PC-3 (cell line): ENCODE results near the gene PFKFB3. TPM values are rescaled to one million over a fixed set of nuclear protein-coding genes. Genes with fewer than 3 reads are reported as not detected.

Experiments used
- ATAC-seq: fragments of 200-7000 bp; cut with Tn5 transposase; 2 replicates; pipeline ENCODE4 v1.9.1; 2020; ENCODE audit warnings: mild to moderate bottlenecking, moderate library complexity
- BruUV-seq: library from RNA; stranded (reverse); fragments of 400-500 nt; replicated peaks from 2 replicates; lab custom pipeline; 2021; lab: Mats Ljungman, UMichigan
- CTCF ChIA-PET: fragments of 300-600 bp; sonication (Branson Sonifier 250); formaldehyde crosslinking; loops from one replicate; lab custom pipeline; 2022; ENCODE audit warnings: antibody characterized with exemption; lab: Charles Lee
- POLR2A ChIA-PET: fragments of 300-600 bp; sonication (Branson Sonifier 250); formaldehyde crosslinking; loops from one replicate; lab custom pipeline; 2022; ENCODE audit warnings: antibody characterized with exemption; ENCODE audit not compliant: unreplicated experiment; lab: Charles Lee
- DNase-seq: peaks from one replicate; pipeline ENCODE4 v3.0.0-alpha.2; 2015
- H2AFZ ChIP-seq: fragments of 300-600 bp; sonication (generic); 2 replicates; pipeline ENCODE4 v1.6.0; 2016; ENCODE audit warnings: antibody characterized with exemption, low read length
- H3F3A ChIP-seq: fragments of 300-600 bp; sonication (generic); one replicate; pipeline ENCODE4 v1.6.0; 2017; ENCODE audit warnings: antibody characterized with exemption, low read length, control low read depth, mild to moderate bottlenecking; ENCODE audit not compliant: unreplicated experiment
- H3K27ac ChIP-seq: fragments of 300-600 bp; sonication (generic); 2 replicates; pipeline ENCODE4 v1.5.1; 2016; ENCODE audit warnings: mild to moderate bottlenecking, low read length
- H3K27me3 ChIP-seq: fragments of 300-600 bp; sonication (generic); 2 replicates; pipeline ENCODE4 v1.6.1; 2016; ENCODE audit warnings: low read length, mixed read lengths
- H3K36me3 ChIP-seq: fragments of 300-600 bp; sonication (generic); 2 replicates; pipeline ENCODE4 v1.6.1; 2016; ENCODE audit warnings: low read depth, mixed run types, low read length, mixed read lengths
- H3K4me1 ChIP-seq: fragments of 300-600 bp; sonication (generic); 2 replicates; pipeline ENCODE4 v1.5.1; 2016; ENCODE audit warnings: low read length; ENCODE audit not compliant: insufficient read depth
- H3K4me2 ChIP-seq: fragments of 300-600 bp; sonication (generic); 2 replicates; pipeline ENCODE4 v1.6.0; 2016; ENCODE audit warnings: low read length
- H3K4me3 ChIP-seq: fragments of 300-600 bp; sonication (generic); 2 replicates; pipeline ENCODE4 v1.5.1; 2016; ENCODE audit warnings: mild to moderate bottlenecking, low read length, mixed read lengths
- H3K79me2 ChIP-seq: fragments of 300-600 bp; sonication (generic); 2 replicates; pipeline ENCODE4 v1.6.1; 2017; ENCODE audit warnings: low read length, mixed read lengths
- H3K9ac ChIP-seq: fragments of 300-600 bp; sonication (generic); 2 replicates; pipeline ENCODE4 v1.6.0; 2016; ENCODE audit warnings: mild to moderate bottlenecking, low read length
- H3K9me2 ChIP-seq: fragments of 300-600 bp; sonication (generic); replicated peaks from 2 replicates; pipeline ENCODE4 v1.6.1; 2016; ENCODE audit warnings: mixed run types, low read length, mixed read lengths
- H3K9me3 ChIP-seq: fragments of 300-600 bp; sonication (generic); 2 replicates; pipeline ENCODE4 v1.6.1; 2016; ENCODE audit warnings: low read length, mixed read lengths
- H4K20me1 ChIP-seq: fragments of 300-600 bp; sonication (generic); 2 replicates; pipeline ENCODE4 v1.6.1; 2016; ENCODE audit warnings: low read length, mixed read lengths
- EZH2 ChIP-seq: fragments of 300-600 bp; sonication (generic); IDR thresholded peaks from one replicate; pipeline ENCODE4 v1.6.1; 2017; ENCODE audit warnings: antibody characterized with exemption, mild to moderate bottlenecking, low read length; ENCODE audit not compliant: unreplicated experiment
- EZH2phosphoT487 ChIP-seq: fragments of 300-600 bp; sonication (generic); IDR thresholded peaks from 2 replicates; pipeline ENCODE4 v1.6.1; 2018; ENCODE audit warnings: mild to moderate bottlenecking, antibody characterized with exemption, low read length, borderline replicate concordance
- intact Hi-C: fragments of 100-400 bp; cut with micrococcal nuclease; formaldehyde crosslinking; loops from 2 replicates; pipeline ENCODE4 v1.9.0; 2023
- total RNA-seq: library from RNA; depleted of rRNA; stranded (reverse); fragments of >200 nt; gene quantifications from 2 replicates; pipeline ENCODE4 v1.2.3, GENCODE V29; 2014
- TF ChIP-seq, protein P1 (sequence below): fragments of 300-600 bp; sonication (generic); conservative IDR thresholded peaks from 2 replicates; pipeline ENCODE4 v1.5.1; 2017; ENCODE audit warnings: antibody characterized with exemption, low read depth, mild to moderate bottlenecking, low read length

PFKFB3 gene
- total RNA-seq, 1 experiment from 2014 or later = 19.5 TPM

DNA sequence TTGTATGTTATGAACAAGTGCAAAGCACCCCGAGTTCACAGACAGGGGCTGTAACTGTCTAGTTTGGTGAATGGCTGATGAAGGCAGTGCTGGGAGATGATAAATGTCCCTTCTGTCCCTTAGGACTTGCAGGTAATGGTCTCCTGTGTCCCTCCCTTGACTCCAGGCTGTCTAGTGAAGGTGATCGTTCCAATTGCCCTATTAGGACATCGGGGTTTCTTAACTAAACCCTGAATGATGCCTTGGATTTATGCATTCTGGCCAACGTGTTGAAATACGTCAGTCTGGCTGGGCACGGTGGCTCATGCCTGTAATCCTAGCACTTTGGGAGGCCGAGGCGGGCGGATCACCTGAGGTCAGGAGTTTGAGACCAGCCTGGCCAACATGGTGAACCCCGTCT lies 69.4 kb downstream of the PFKFB3 start:
- H3F3A ChIP-seq = no peaks in the 10 kb centered on the region
- H3K9me2 ChIP-seq = no peaks in the 10 kb centered on the region
- H3K4me2 ChIP-seq = no peak overlapping the region
- H4K20me1 ChIP-seq = no peaks in the 10 kb centered on the region
- H3K27me3 ChIP-seq = no peaks in the 10 kb centered on the region
- H3K4me3 ChIP-seq = no peak overlapping the region
- no peaks in the 10 kb centered on the region for H3K79me2 ChIP-seq
- POLR2A ChIA-PET = no interaction called here
- no peak overlapping the region for H2AFZ ChIP-seq
- peaks cover 15% of the 10 kb centered on the region for H3K4me1 ChIP-seq
- H3K36me3 ChIP-seq = no peaks in the 10 kb centered on the region
- CTCF ChIA-PET = no interaction called here
- BruUV-seq = no TSS peak
- no peak overlapping the region for H3K9ac ChIP-seq
- TF ChIP-seq, protein P1, sequence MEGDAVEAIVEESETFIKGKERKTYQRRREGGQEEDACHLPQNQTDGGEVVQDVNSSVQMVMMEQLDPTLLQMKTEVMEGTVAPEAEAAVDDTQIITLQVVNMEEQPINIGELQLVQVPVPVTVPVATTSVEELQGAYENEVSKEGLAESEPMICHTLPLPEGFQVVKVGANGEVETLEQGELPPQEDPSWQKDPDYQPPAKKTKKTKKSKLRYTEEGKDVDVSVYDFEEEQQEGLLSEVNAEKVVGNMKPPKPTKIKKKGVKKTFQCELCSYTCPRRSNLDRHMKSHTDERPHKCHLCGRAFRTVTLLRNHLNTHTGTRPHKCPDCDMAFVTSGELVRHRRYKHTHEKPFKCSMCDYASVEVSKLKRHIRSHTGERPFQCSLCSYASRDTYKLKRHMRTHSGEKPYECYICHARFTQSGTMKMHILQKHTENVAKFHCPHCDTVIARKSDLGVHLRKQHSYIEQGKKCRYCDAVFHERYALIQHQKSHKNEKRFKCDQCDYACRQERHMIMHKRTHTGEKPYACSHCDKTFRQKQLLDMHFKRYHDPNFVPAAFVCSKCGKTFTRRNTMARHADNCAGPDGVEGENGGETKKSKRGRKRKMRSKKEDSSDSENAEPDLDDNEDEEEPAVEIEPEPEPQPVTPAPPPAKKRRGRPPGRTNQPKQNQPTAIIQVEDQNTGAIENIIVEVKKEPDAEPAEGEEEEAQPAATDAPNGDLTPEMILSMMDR = no peak
- no peak for TF ChIP-seq EZH2
- no peak for TF ChIP-seq EZH2phosphoT487
- H3K27ac ChIP-seq = no peak overlapping the region
- intact Hi-C loops = no loop called here
- ATAC-seq = no peak
- no peak for DNase-seq
- H3K9me3 ChIP-seq = no peaks in the 10 kb centered on the region

DNA sequence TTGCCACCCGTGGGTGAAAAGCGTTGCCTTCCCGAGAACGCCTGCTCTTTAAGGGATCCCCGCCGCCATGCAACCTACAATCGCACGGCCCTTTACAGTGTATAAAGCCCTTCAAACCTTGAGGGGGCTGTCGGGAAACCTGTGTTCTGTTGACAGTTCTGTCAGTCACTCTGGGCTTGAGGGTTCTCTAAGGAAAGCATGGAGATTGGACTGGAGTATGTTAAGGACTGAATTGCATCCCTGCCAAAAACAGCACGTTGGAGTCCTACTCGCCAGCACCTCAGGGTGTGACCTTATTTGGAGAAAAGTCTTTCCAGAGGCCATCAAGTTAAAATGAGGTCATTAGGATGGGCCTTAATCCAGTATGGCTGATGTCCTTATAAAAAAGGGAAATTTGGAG lies 70.6 kb downstream of the PFKFB3 start:
- no peaks in the 10 kb centered on the region for H3F3A ChIP-seq
- DNase-seq = no peak
- H3K27ac ChIP-seq = no peak overlapping the region
- TF ChIP-seq EZH2 (no peak), EZH2phosphoT487 (no peak)
- TF ChIP-seq, protein P1 = no peak
- H3K9me2 ChIP-seq = no peaks in the 10 kb centered on the region
- POLR2A ChIA-PET = no interaction called here
- CTCF ChIA-PET = no interaction called here
- intact Hi-C loops = no loop called here
- ATAC-seq = no peak
- no peak overlapping the region for H3K4me2 ChIP-seq
- no peak overlapping the region for H3K4me3 ChIP-seq
- no peak overlapping the region for H2AFZ ChIP-seq
- BruUV-seq = no TSS peak
- no peaks in the 10 kb centered on the region for H3K9me3 ChIP-seq
- no peak overlapping the region for H3K9ac ChIP-seq
- no peaks in the 10 kb centered on the region for H3K79me2 ChIP-seq
- no peaks in the 10 kb centered on the region for H3K36me3 ChIP-seq
- no peaks in the 10 kb centered on the region for H3K27me3 ChIP-seq
- H4K20me1 ChIP-seq = no peaks in the 10 kb centered on the region
- peaks cover 15% of the 10 kb centered on the region for H3K4me1 ChIP-seq

DNA sequence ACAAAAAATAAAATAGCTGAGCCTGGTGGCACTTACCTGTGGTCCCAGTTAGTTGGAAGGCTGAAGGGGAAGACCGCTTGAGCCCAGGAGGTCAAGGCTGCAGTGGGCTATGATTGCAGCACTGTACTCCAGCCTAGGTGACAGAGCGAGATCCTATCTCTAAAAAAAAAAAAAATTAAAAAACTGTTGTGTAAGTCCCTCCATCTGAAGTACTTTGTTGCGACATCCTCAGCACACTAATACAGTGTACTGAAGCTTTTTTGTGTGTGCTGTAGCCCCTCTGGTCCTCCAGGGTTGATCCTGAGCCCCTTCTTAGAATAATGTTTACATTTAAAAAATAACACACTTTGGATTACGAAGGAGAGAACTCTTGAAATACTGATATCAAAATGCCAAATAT lies 71.3 kb downstream of the PFKFB3 start:
- POLR2A ChIA-PET = no interaction called here
- no TSS peak for BruUV-seq

More for the DNA sequence above, 71.3 kb downstream of the PFKFB3 start:
- Histone ChIP-seq H2AFZ (no peak overlapping the region), H3F3A (no peaks in the 10 kb centered on the region), H3K4me1 (peaks cover 15% of the 10 kb centered on the region), H3K9me3 (no peaks in the 10 kb centered on the region), H3K27me3 (no peaks in the 10 kb centered on the region), H4K20me1 (no peaks in the 10 kb centered on the region), H3K36me3 (no peaks in the 10 kb centered on the region), H3K4me2 (no peak overlapping the region), H3K79me2 (no peaks in the 10 kb centered on the region), H3K9me2 (no peaks in the 10 kb centered on the region), H3K4me3 (no peak overlapping the region), H3K9ac (no peak overlapping the region), H3K27ac (no peak overlapping the region)
- DNase-seq (no peak), ATAC-seq (no peak)
- intact Hi-C loops = loop anchor here (2.0 kb wide), 1 partner anchor 35 kb away; no protein-coding TSS in a partner anchor
- CTCF ChIA-PET = no interaction called here
- TF ChIP-seq, protein P1 = no peak
